H1 (cell line): ENCODE measurements around the gene FAHD1. TPM values are rescaled to one million over a fixed set of nuclear protein-coding genes. Genes with fewer than 3 reads are reported as not detected.

Source experiments
- CTCF ChIA-PET: fragments of 300-600 bp; sonication (Branson Sonifier 250); formaldehyde crosslinking; loops from one replicate; lab custom pipeline; 2021; ENCODE audit not compliant: partially characterized antibody; lab: Charles Lee
- POLR2A ChIA-PET: fragments of 300-600 bp; sonication (Branson Sonifier 250); formaldehyde crosslinking; loops from one replicate; lab custom pipeline; 2021; ENCODE audit warnings: inconsistent platforms; ENCODE audit not compliant: partially characterized antibody; lab: Charles Lee
- DNase-seq, 2 experiments: peaks; one replicate each; pipeline versions ENCODE4 v3.0.0 to v3.0.0-alpha.2; 2010 to 2022; ENCODE audit warnings: low spot score in 2 of 2, low read depth in 1 of 2, mixed read lengths in 1 of 2
- FAIRE-seq: peaks from 2 replicates; lab custom pipeline; 2011; peaks lifted over from hg19 to GRCh38; lab: Jason Lieb, UNC
- H2AFZ ChIP-seq: 2 replicates; pipeline ENCODE4 v1.8.1; 2012; ENCODE audit warnings: low read length, inconsistent platforms
- H2AK5ac ChIP-seq: 2 replicates; pipeline ENCODE4 v1.6.1; 2013; ENCODE audit warnings: low read depth, low read length
- H2BK120ac ChIP-seq: replicated peaks from 2 replicates; pipeline ENCODE3; 2013; ENCODE audit warnings: low read depth, low read length, inconsistent platforms
- H2BK12ac ChIP-seq: 2 replicates; pipeline ENCODE4 v1.6.1; 2013; ENCODE audit warnings: low read depth, low read length
- H2BK15ac ChIP-seq: 2 replicates; pipeline ENCODE4 v1.6.1; 2013; ENCODE audit warnings: low read length
- H2BK20ac ChIP-seq: 2 replicates; pipeline ENCODE4 v1.6.1; 2013; ENCODE audit warnings: low read length
- H2BK5ac ChIP-seq: 2 replicates; pipeline ENCODE4 v1.6.1; 2013; ENCODE audit warnings: low read depth, low read length
- H3K14ac ChIP-seq: 2 replicates; pipeline ENCODE4 v1.6.1; 2013; ENCODE audit warnings: inconsistent platforms; ENCODE audit not compliant: insufficient read length
- H3K18ac ChIP-seq: 2 replicates; pipeline ENCODE4 v1.6.1; 2013; ENCODE audit warnings: low read length; ENCODE audit errors: extremely low read depth
- H3K23ac ChIP-seq: 2 replicates; pipeline ENCODE4 v1.6.1; 2013; ENCODE audit warnings: inconsistent platforms; ENCODE audit not compliant: insufficient read length
- H3K23me2 ChIP-seq: 2 replicates; pipeline ENCODE4 v1.6.1; 2013; ENCODE audit warnings: low read depth, low read length
- H3K27ac ChIP-seq: 2 replicates; pipeline ENCODE4 v1.6.1; 2011; ENCODE audit warnings: low read depth, low read length, inconsistent platforms
- H3K27me3 ChIP-seq, 4 experiments: replicated peaks in 1 of 4; 1 replicate in 1 of 4; 2 replicates in 3 of 4; pipeline versions ENCODE4 v1.6.1 to v1.8.1; 2011 to 2013; ENCODE audit warnings: low read length in 3 of 4, mild to moderate bottlenecking in 3 of 4, inconsistent platforms in 2 of 4, mixed read lengths in 2 of 4, moderate library complexity in 1 of 4; ENCODE audit not compliant: control insufficient read depth in 3 of 4, insufficient read depth in 3 of 4; ENCODE audit errors: extremely low read depth in 1 of 4
- H3K36me3 ChIP-seq, 4 experiments: 2 replicates each; pipeline versions ENCODE4 v1.6.1 to v1.8.1; 2011 to 2013; ENCODE audit warnings: mild to moderate bottlenecking in 4 of 4, low read length in 3 of 4, moderate library complexity in 2 of 4, control low read depth in 1 of 4, inconsistent platforms in 1 of 4; ENCODE audit not compliant: insufficient read depth in 4 of 4, control insufficient read depth in 2 of 4
- H3K4ac ChIP-seq: replicated peaks from 2 replicates; pipeline ENCODE3; 2013; ENCODE audit warnings: low read length, low read depth, mixed read lengths, inconsistent platforms; ENCODE audit not compliant: insufficient read length
- H3K4me1 ChIP-seq, 4 experiments: replicated peaks in 1 of 4; 1 replicate in 1 of 4; 2 replicates in 3 of 4; pipeline versions ENCODE4 v1.6.1 to v1.8.1; 2011 to 2013; ENCODE audit warnings: low read length in 3 of 4, inconsistent platforms in 2 of 4, mixed read lengths in 1 of 4; ENCODE audit not compliant: insufficient read depth in 4 of 4, control insufficient read depth in 3 of 4
- H3K4me2 ChIP-seq, 2 experiments: 2 replicates each; pipeline versions ENCODE4 v1.6.1 to v1.8.1; 2011 to 2013; ENCODE audit warnings: low read depth in 2 of 2, low read length in 2 of 2, control low read depth in 1 of 2, inconsistent platforms in 1 of 2, mild to moderate bottlenecking in 1 of 2; ENCODE audit not compliant: insufficient read depth in 1 of 2
- H3K4me3 ChIP-seq, 4 experiments: fragments of 200-600, 300-600 bp in 1 of 4; sonication (generic), shearing (Covaris generic), sonication (Bioruptor Twin) in 1 of 4; 2 replicates each; pipeline versions ENCODE4 v1.5.1 to v1.8.1; 2011 to 2016; ENCODE audit warnings: low read length in 4 of 4, low read depth in 3 of 4, control low read depth in 2 of 4, inconsistent platforms in 2 of 4, mild to moderate bottlenecking in 2 of 4, mixed read lengths in 1 of 4, moderate library complexity in 1 of 4; ENCODE audit not compliant: insufficient read depth in 2 of 4; ENCODE audit errors: extremely low read depth in 1 of 4
- H3K56ac ChIP-seq: replicated peaks from 2 replicates; pipeline ENCODE3; 2013; ENCODE audit warnings: low read depth, mild to moderate bottlenecking, mixed read lengths, low read length, inconsistent platforms; ENCODE audit not compliant: insufficient read length
- H3K79me1 ChIP-seq: 2 replicates; pipeline ENCODE4 v1.6.1; 2013; ENCODE audit warnings: low read depth, low read length, control low read depth
- H3K79me2 ChIP-seq, 2 experiments: 2 replicates each; pipeline versions ENCODE4 v1.6.1 to v1.8.1; 2012 to 2013; ENCODE audit warnings: low read length in 2 of 2, mild to moderate bottlenecking in 2 of 2, inconsistent platforms in 1 of 2; ENCODE audit not compliant: insufficient read depth in 2 of 2, control insufficient read depth in 1 of 2
- H3K9ac ChIP-seq, 4 experiments: replicated peaks in 1 of 4; 1 replicate in 1 of 4; 2 replicates in 3 of 4; pipeline versions ENCODE4 v1.6.1 to v1.8.1; 2011 to 2013; ENCODE audit warnings: low read depth in 3 of 4, low read length in 3 of 4, control low read depth in 2 of 4, mild to moderate bottlenecking in 2 of 4, moderate library complexity in 2 of 4, inconsistent platforms in 1 of 4; ENCODE audit errors: extremely low read depth in 1 of 4
- H3K9me3 ChIP-seq, 2 experiments: 2 replicates each; pipeline versions ENCODE4 v1.6.1 to v1.8.1; 2012 to 2013; ENCODE audit warnings: mild to moderate bottlenecking in 2 of 2, moderate library complexity in 2 of 2, control low read depth in 1 of 2, inconsistent platforms in 1 of 2, low read depth in 1 of 2, low read length in 1 of 2, mixed read lengths in 1 of 2; ENCODE audit not compliant: insufficient read depth in 2 of 2
- H4K20me1 ChIP-seq, 2 experiments: replicated peaks in 1 of 2; 2 replicates each; pipeline versions ENCODE3 to v1.8.1; 2011 to 2013; ENCODE audit warnings: inconsistent platforms in 2 of 2, low read length in 2 of 2, mild to moderate bottlenecking in 1 of 2; ENCODE audit not compliant: insufficient read depth in 2 of 2, control insufficient read depth in 1 of 2
- H4K5ac ChIP-seq: 2 replicates; pipeline ENCODE4 v1.6.1; 2013; ENCODE audit warnings: low read length, low read depth, mixed read lengths, inconsistent platforms; ENCODE audit not compliant: insufficient read length
- H4K8ac ChIP-seq: 2 replicates; pipeline ENCODE4 v1.8.0; 2013; ENCODE audit warnings: mild to moderate bottlenecking, moderate library complexity, low read length, inconsistent platforms; ENCODE audit not compliant: insufficient read depth; ENCODE audit errors: extremely low read depth
- H4K91ac ChIP-seq: replicated peaks from 2 replicates; pipeline ENCODE3; 2013; ENCODE audit warnings: low read length, mixed read lengths, inconsistent platforms; ENCODE audit not compliant: insufficient read length
- CBX8 ChIP-seq: fragments of 300-800, 300-1000 bp; sonication (generic); IDR thresholded peaks from 2 replicates; pipeline ENCODE4 v1.7.1; 2016; ENCODE audit warnings: low read depth, low read length, borderline replicate concordance
- CHD1 ChIP-seq: IDR thresholded peaks from 2 replicates; pipeline ENCODE4 v1.6.1; 2012; ENCODE audit warnings: low read depth, low read length, improper control_type of control experiment
- CHD2 ChIP-seq: IDR thresholded peaks from 2 replicates; pipeline ENCODE4 v1.6.1; 2012; ENCODE audit warnings: low read length, improper control_type of control experiment
- GABPA ChIP-seq: IDR thresholded peaks from 2 replicates; pipeline ENCODE4 v1.6.1; 2011; ENCODE audit warnings: mild to moderate bottlenecking, low read length, moderate library complexity, borderline replicate concordance; ENCODE audit not compliant: insufficient read depth
- JUN ChIP-seq: IDR thresholded peaks from 2 replicates; pipeline ENCODE4 v1.6.1; 2011; ENCODE audit warnings: low read depth, mild to moderate bottlenecking, improper control_type of control experiment, low read length
- KDM5A ChIP-seq: fragments of 200-600 bp; IDR thresholded peaks from 2 replicates; pipeline ENCODE4 v1.7.1; 2012; ENCODE audit warnings: mild to moderate bottlenecking, low read length, inconsistent platforms, mixed read lengths
- RFX5 ChIP-seq: IDR thresholded peaks from 2 replicates; pipeline ENCODE4 v1.6.1; 2011; ENCODE audit warnings: low read depth, low read length, improper control_type of control experiment, borderline replicate concordance
- RNF2 ChIP-seq: fragments of 200-900, 300-1000 bp; sonication (generic); IDR thresholded peaks from 2 replicates; pipeline ENCODE4 v1.7.1; 2016; ENCODE audit warnings: borderline replicate concordance, low read depth, mild to moderate bottlenecking, antibody characterized with exemption, low read length; ENCODE audit not compliant: poor library complexity, severe bottlenecking; ENCODE audit errors: missing control alignments
- SIX5 ChIP-seq: IDR thresholded peaks from 2 replicates; pipeline ENCODE4 v1.6.1; 2011; ENCODE audit warnings: mild to moderate bottlenecking, low read depth, low read length
- SP4 ChIP-seq: IDR thresholded peaks from 2 replicates; pipeline ENCODE4 v1.6.1; 2012; ENCODE audit warnings: low read length, inconsistent platforms
- ZNF274 ChIP-seq: IDR thresholded peaks from 2 replicates; pipeline ENCODE4 v1.7.0; 2012; ENCODE audit warnings: low read length, borderline replicate concordance; ENCODE audit errors: extremely low read depth
- WGBS, 2 experiments: shearing (Covaris generic) in 1 of 2; methylation state at CpG; one replicate each; pipeline versions ENCODE4 v1.1.6 to v1.1.7; 2013 to 2015; ENCODE audit warnings: low lambda C conversion rate in 2 of 2, mixed read lengths in 2 of 2, inconsistent platforms in 1 of 2, low coverage in 1 of 2, missing lambda C conversion rate in 1 of 2; ENCODE audit not compliant: insufficient replicate concordance in 2 of 2, insufficient coverage in 1 of 2, insufficient read length in 1 of 2; ENCODE audit errors: extremely low coverage in 1 of 2, missing lambda C conversion rate in 1 of 2; 5-methylcytosine and 5-hydroxymethylcytosine counted together
- polyA plus RNA-seq, 7 experiments: library from polyadenylated mRNA; depleted of rRNA in 3 of 7; stranded (reverse) in 5 of 7; unstranded in 2 of 7; fragments of >200 nt in 5 of 7; fragments of 200-250 nt in 2 of 7; gene quantifications; 1 replicate in 5 of 7; 2 replicates in 1 of 7; 4 replicates in 1 of 7; pipeline versions ENCODE4 v1.2.1 to v1.2.3, GENCODE V29; 2011 to 2013; ENCODE audit warnings: missing spikeins in 2 of 7, mixed read lengths in 2 of 7
- total RNA-seq: library from RNA; stranded (reverse); fragmentation: NEBNext Ultra II Directional; extraction: Animal tissue kit (Norgen Biotek cat#: 25700); gene quantifications from 2 replicates; pipeline ENCODE4 v1.2.1, GENCODE V29; 2021

FAHD1 gene
- total and polyA plus RNA-seq, 2 of the 8 experiments (the other 6 are each of a cell fraction or from before 2014, with no cell fraction given) = 20.4 to 31.9 TPM

GRCh38 chr16:1821861-1822611 is 5.0 kb upstream of the FAHD1 start:
- no peak overlapping the region for H2BK15ac ChIP-seq
- peaks cover 0 to 2% (median 0%) of the 10 kb centered on the region in 4 experiments; a peak in 2 of 8 replicates for H3K36me3 ChIP-seq
- no peaks in the 10 kb centered on the region for H3K9me3 ChIP-seq
- H3K23me2 ChIP-seq = peaks cover 3% of the 10 kb centered on the region; the same call in 1 of the 2 replicates
- H2AFZ ChIP-seq = no peak overlapping the region
- no peak overlapping the region for H3K4ac ChIP-seq
- H3K27ac ChIP-seq = no peak overlapping the region
- WGBS, 2 experiments = 94% methylated on average over 21 of the region's 24 CpGs; no CpG with 5 or more reads in 1 of the 2 experiments
- FAIRE-seq = no peak
- no peak overlapping the region for H3K9ac ChIP-seq
- H3K56ac ChIP-seq = no peak overlapping the region
- H2BK12ac ChIP-seq = no peak overlapping the region
- ChIA-PET POLR2A (interaction anchor here (0.6 to 1.8 kb wide), 3 partner anchors 20 to 52 kb away, joined by 3 to 4 read pairs (median 4); no protein-coding TSS in a partner anchor), CTCF (interaction anchor here (1.2 to 2.2 kb wide), 3 partner anchors 11 to 48 kb away, joined by 3 to 11 read pairs (median 7); no protein-coding TSS in a partner anchor)
- H3K14ac ChIP-seq = no peak overlapping the region
- H4K20me1 ChIP-seq = peaks cover 4 to 15% of the 10 kb centered on the region in 2 experiments
- H2AK5ac ChIP-seq = no peak overlapping the region
- no peak overlapping the region for H3K18ac ChIP-seq
- H2BK20ac ChIP-seq = no peak overlapping the region
- no peak overlapping the region for H3K23ac ChIP-seq
- DNase-seq = no peak
- H3K4me2 ChIP-seq = no peak overlapping the region
- peaks cover 0 to 5% (median 0%) of the 10 kb centered on the region in 4 experiments; a peak in 3 of 7 replicates for H3K27me3 ChIP-seq
- no peak overlapping the region for H2BK5ac ChIP-seq
- H3K4me1 ChIP-seq = peaks cover 0 to 7% (median 3%) of the 10 kb centered on the region in 4 experiments; a peak in 3 of 7 replicates
- no peaks in the 10 kb centered on the region for H3K79me2 ChIP-seq
- no peak overlapping the region; the same call in 1 of the 2 replicates for H4K8ac ChIP-seq
- H3K79me1 ChIP-seq = peaks cover 4% of the 10 kb centered on the region; the same call in 1 of the 2 replicates
- no peak overlapping the region for H4K91ac ChIP-seq
- no peak for TF ChIP-seq KDM5A
- TF ChIP-seq RFX5 = no peak
- no peak for TF ChIP-seq CBX8
- TF ChIP-seq SIX5 = no peak
- no peak for TF ChIP-seq ZNF274
- TF ChIP-seq GABPA = no peak
- no peak for TF ChIP-seq JUN
- TF ChIP-seq SP4 = no peak
- no peak for TF ChIP-seq RNF2
- TF ChIP-seq CHD1 = no peak
- TF ChIP-seq CHD2 = no peak
- no peak overlapping the region for H2BK120ac ChIP-seq
- no peak overlapping the region for H3K4me3 ChIP-seq
- no peak overlapping the region for H4K5ac ChIP-seq
